K562 (cell line): ENCODE measurements around the gene TDRD10. TPM values are rescaled to one million over a fixed set of nuclear protein-coding genes. Genes with fewer than 3 reads are reported as not detected.

Source experiments
- ATF1 ChIP-seq, 2 experiments: fragments of 450-650 bp in 1 of 2; IDR thresholded peaks; 2 replicates each; pipeline ENCODE4 v1.6.1; 2016; ENCODE audit warnings: missing compliant biosample characterization in 1 of 2, missing genetic modification characterization in 1 of 2
- CAMTA2 ChIP-seq: fragments of 250-450 bp; sonication (Bioruptor Pico); conservative IDR thresholded peaks from 2 replicates; pipeline ENCODE4 v1.5.1; 2022
- CBFB ChIP-seq: sonication (generic); formaldehyde crosslinking; IDR thresholded peaks from 2 replicates; pipeline ENCODE4 v1.4.0; 2020; ENCODE audit warnings: mild to moderate bottlenecking, missing genetic modification reagents
- CBX1 ChIP-seq: sonication (generic); IDR thresholded peaks from 2 replicates; pipeline ENCODE4 v1.6.1; 2016; ENCODE audit warnings: antibody characterized with exemption, low read depth, mild to moderate bottlenecking
- FOXK1 ChIP-seq: sonication (generic); formaldehyde crosslinking; IDR thresholded peaks from 2 replicates; pipeline ENCODE4 v1.8.0; 2022; ENCODE audit warnings: missing genetic modification reagents, mild to moderate bottlenecking, borderline replicate concordance
- FOXM1 ChIP-seq, 2 experiments: fragments of 450-650 bp in 1 of 2; sonication (generic) in 1 of 2; formaldehyde crosslinking in 1 of 2; IDR thresholded peaks; 2 replicates each; pipeline versions ENCODE4 v1.6.1 to v1.9.0; 2017 to 2022; ENCODE audit warnings: low read depth in 2 of 2, mild to moderate bottlenecking in 2 of 2, missing genetic modification reagents in 1 of 2, moderate library complexity in 1 of 2
- KAT2B ChIP-seq: IDR thresholded peaks from one replicate; pipeline ENCODE4 v1.6.1; 2012; ENCODE audit warnings: low read depth, mild to moderate bottlenecking, control low read depth, inconsistent platforms, low read length, moderate library complexity
- RBM15 ChIP-seq: fragments of 200-400 bp; formaldehyde crosslinking; IDR thresholded peaks from 2 replicates; pipeline ENCODE4 v1.6.1; 2018; ENCODE audit warnings: mild to moderate bottlenecking, low read length, moderate library complexity; ENCODE audit not compliant: insufficient read depth
- SIN3B ChIP-seq: fragments of 450-650 bp; IDR thresholded peaks from 2 replicates; pipeline ENCODE4 v1.6.1; 2017; ENCODE audit warnings: low read depth, mild to moderate bottlenecking, moderate library complexity
- SIRT6 ChIP-seq: IDR thresholded peaks from one replicate; pipeline ENCODE4 v1.6.1; 2012; ENCODE audit warnings: low read depth, mild to moderate bottlenecking, control low read depth, inconsistent platforms, low read length, moderate library complexity
- SP2 ChIP-seq: IDR thresholded peaks from 2 replicates; pipeline ENCODE4 v1.6.1; 2011; ENCODE audit warnings: mild to moderate bottlenecking, low read depth, low read length, moderate library complexity; ENCODE audit not compliant: poor library complexity, severe bottlenecking; ENCODE audit errors: extremely low read depth
- TBL1XR1 ChIP-seq, 2 experiments: IDR thresholded peaks; 2 replicates each; pipeline ENCODE4 v1.6.1; 2012; ENCODE audit warnings: improper control_type of control experiment in 2 of 2, low read length in 2 of 2, mild to moderate bottlenecking in 1 of 2
- ZFP1 ChIP-seq: fragments of 450-650 bp; formaldehyde crosslinking; IDR thresholded peaks from 2 replicates; pipeline ENCODE4 v1.4.0; 2020; ENCODE audit warnings: mild to moderate bottlenecking, mixed read lengths
- ZNF444 ChIP-seq: fragments of 250-450 bp; sonication (Bioruptor Pico); IDR thresholded peaks from 2 replicates; pipeline ENCODE4 v1.4.0; 2020; ENCODE audit warnings: mild to moderate bottlenecking, moderate library complexity
- polyA plus RNA-seq, 8 experiments: library from polyadenylated mRNA; depleted of rRNA in 4 of 8; stranded (reverse) in 5 of 8; unstranded in 3 of 8; fragments of >200 nt; fragmentation: Nextera tagmentation in 2 of 8; fragmentation: Illumina TruSeq in 1 of 8; extraction: Ambion mirVana in 2 of 8; extraction: Trizol in 1 of 8; gene quantifications; 2 replicates each; pipeline versions ENCODE4 v1.2.1 to v1.2.3, GENCODE V29; 2011 to 2014; ENCODE audit warnings: inconsistent platforms in 1 of 8, missing spikeins in 1 of 8
- total RNA-seq, 7 experiments: library from RNA; depleted of rRNA in 6 of 7; stranded (reverse); fragments of >200 nt in 6 of 7; fragmentation: Illumina TruSeq in 2 of 7; extraction: Trizol in 2 of 7; gene quantifications; 2 replicates each; pipeline versions ENCODE4 v1.2.1 to v1.2.3, GENCODE V29; 2011 to 2021; ENCODE audit warnings: low replicate concordance in 1 of 7
- TF ChIP-seq, protein P1 (sequence below): fragments of 450-650 bp; IDR thresholded peaks from 2 replicates; pipeline ENCODE4 v1.6.1; 2016; ENCODE audit warnings: missing biosample characterization, missing genetic modification characterization
- TF ChIP-seq, protein P2 (sequence below): fragments of 450-650 bp; IDR thresholded peaks from 2 replicates; pipeline ENCODE4 v1.6.1; 2018; ENCODE audit not compliant: partially characterized antibody
- TF ChIP-seq, protein P3 (sequence below): fragments of 450-650 bp; IDR thresholded peaks from 2 replicates; pipeline ENCODE4 v1.7.0; 2016; ENCODE audit warnings: borderline replicate concordance

The TDRD10 gene
- total and polyA plus RNA-seq, 9 of the 15 experiments (the other 6 are each of a cell fraction or from before 2014, with no cell fraction given) = not detected

DNA sequence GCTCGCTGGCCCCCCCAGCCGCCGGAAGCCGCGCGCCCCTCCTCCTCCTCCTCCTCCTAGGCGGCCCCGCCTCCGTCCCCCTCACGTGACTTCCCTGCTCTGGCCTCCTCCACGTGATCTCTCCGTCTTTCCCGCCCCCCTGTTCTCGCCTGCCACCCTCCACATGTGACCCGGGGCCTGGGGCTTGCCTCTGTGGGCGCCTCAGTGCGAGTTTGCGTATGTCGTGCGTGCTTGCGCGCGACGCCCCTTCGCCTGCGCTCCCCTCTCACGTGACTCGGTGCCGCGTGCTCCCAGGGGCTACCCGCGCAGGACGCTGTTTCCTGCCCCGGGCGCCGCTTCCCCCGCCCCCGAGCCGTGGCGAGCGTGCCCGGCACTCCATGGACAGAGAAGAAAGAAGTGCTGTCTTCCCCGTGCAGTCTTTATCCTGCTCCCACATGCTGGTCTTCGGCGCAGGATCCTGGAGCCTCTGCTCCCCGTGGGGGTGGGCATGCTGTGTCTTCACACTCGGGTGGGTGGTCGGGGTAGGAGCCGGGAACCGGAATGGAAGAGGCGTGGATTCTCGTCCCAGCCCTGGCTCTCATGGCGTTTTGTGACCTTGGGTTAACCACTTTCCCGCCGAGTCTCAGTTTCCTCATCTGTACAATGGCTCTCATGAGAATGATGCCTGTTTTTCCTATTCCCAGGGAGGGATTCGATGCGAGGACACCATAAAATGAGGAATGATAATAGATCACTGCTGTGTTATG lies 56.9 kb downstream of the TDRD10 start (continued):
- TF ChIP-seq, protein P1, sequence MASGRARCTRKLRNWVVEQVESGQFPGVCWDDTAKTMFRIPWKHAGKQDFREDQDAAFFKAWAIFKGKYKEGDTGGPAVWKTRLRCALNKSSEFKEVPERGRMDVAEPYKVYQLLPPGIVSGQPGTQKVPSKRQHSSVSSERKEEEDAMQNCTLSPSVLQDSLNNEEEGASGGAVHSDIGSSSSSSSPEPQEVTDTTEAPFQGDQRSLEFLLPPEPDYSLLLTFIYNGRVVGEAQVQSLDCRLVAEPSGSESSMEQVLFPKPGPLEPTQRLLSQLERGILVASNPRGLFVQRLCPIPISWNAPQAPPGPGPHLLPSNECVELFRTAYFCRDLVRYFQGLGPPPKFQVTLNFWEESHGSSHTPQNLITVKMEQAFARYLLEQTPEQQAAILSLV = 0 out of 2 replicates have a peak, but pooled peaks have one; percentile 21
- TF ChIP-seq RBM15 = no peak
- peak; percentile 52; the same call in 1 of the 2 replicates for TF ChIP-seq CBFB (CRISPR knock-in tag)
- no peak; the same call in 1 of the 2 replicates for TF ChIP-seq SIN3B
- no peak for TF ChIP-seq ZFP1 (CRISPR knock-in tag)
- no peak for TF ChIP-seq SP2
- TF ChIP-seq FOXM1 (IDR thresholded peaks at IDR 0.05; ENCODE audit: low read depth) = peak; percentile 27; the same call in 1 of the 2 replicates
- peak; percentile 90 for TF ChIP-seq FOXM1 (CRISPR knock-in tag; IDR thresholded peaks at IDR 0.05; ENCODE audit: low read depth)
- TF ChIP-seq, protein P2, sequence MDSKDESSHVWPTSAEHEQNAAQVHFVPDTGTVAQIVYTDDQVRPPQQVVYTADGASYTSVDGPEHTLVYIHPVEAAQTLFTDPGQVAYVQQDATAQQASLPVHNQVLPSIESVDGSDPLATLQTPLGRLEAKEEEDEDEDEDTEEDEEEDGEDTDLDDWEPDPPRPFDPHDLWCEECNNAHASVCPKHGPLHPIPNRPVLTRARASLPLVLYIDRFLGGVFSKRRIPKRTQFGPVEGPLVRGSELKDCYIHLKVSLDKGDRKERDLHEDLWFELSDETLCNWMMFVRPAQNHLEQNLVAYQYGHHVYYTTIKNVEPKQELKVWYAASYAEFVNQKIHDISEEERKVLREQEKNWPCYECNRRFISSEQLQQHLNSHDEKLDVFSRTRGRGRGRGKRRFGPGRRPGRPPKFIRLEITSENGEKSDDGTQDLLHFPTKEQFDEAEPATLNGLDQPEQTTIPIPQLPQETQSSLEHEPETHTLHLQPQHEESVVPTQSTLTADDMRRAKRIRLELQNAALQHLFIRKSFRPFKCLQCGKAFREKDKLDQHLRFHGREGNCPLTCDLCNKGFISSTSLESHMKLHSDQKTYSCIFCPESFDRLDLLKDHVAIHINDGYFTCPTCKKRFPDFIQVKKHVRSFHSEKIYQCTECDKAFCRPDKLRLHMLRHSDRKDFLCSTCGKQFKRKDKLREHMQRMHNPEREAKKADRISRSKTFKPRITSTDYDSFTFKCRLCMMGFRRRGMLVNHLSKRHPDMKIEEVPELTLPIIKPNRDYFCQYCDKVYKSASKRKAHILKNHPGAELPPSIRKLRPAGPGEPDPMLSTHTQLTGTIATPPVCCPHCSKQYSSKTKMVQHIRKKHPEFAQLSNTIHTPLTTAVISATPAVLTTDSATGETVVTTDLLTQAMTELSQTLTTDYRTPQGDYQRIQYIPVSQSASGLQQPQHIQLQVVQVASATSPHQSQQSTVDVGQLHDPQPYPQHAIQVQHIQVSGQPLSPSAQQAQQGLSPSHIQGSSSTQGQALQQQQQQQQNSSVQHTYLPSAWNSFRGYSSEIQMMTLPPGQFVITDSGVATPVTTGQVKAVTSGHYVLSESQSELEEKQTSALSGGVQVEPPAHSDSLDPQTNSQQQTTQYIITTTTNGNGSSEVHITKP = peak; percentile 32
- no peak for TF ChIP-seq ZNF444
- peak; percentile 84 for TF ChIP-seq FOXK1
- peak; percentile 44; the same call in 1 of the 2 replicates for TF ChIP-seq ATF1 (CRISPR knock-in tag; IDR thresholded peaks at IDR 0.05)
- TF ChIP-seq ATF1 (tag; IDR thresholded peaks at IDR 0.05) = peak; percentile 96
- no peak for TF ChIP-seq CAMTA2
- peak; percentile 57 for TF ChIP-seq CBX1
- TF ChIP-seq, protein P3, sequence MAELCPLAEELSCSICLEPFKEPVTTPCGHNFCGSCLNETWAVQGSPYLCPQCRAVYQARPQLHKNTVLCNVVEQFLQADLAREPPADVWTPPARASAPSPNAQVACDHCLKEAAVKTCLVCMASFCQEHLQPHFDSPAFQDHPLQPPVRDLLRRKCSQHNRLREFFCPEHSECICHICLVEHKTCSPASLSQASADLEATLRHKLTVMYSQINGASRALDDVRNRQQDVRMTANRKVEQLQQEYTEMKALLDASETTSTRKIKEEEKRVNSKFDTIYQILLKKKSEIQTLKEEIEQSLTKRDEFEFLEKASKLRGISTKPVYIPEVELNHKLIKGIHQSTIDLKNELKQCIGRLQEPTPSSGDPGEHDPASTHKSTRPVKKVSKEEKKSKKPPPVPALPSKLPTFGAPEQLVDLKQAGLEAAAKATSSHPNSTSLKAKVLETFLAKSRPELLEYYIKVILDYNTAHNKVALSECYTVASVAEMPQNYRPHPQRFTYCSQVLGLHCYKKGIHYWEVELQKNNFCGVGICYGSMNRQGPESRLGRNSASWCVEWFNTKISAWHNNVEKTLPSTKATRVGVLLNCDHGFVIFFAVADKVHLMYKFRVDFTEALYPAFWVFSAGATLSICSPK = no peak
- TF ChIP-seq SIRT6 = no peak
- no peak for TF ChIP-seq TBL1XR1 (IDR thresholded peaks at IDR 0.05; ENCODE audit: low read length in 2 of 2)
- TF ChIP-seq KAT2B = no peak
